KBM-7 (cell line): ENCODE results near the gene INSIG2.
"Not testable (repeated sequence)": the region's sequence is repeated elsewhere in the genome, so short reads cannot be mapped to it uniquely, and the experiment has no call there.

ENCODE experiments used
- DNase-seq: peaks from one replicate; pipeline ENCODE4 v3.0.0-alpha.2; 2015
- in situ Hi-C: fragments of 300-500 bp; cut with MboI; formaldehyde crosslinking; loops from 2 replicates; pipeline ENCODE4 v1.14.3; 2020; ENCODE audit warnings: low sequenced_read_pairs, low pct_unique_long_range_greater_than_20kb, mixed read lengths

INSIG2 gene

DNA sequence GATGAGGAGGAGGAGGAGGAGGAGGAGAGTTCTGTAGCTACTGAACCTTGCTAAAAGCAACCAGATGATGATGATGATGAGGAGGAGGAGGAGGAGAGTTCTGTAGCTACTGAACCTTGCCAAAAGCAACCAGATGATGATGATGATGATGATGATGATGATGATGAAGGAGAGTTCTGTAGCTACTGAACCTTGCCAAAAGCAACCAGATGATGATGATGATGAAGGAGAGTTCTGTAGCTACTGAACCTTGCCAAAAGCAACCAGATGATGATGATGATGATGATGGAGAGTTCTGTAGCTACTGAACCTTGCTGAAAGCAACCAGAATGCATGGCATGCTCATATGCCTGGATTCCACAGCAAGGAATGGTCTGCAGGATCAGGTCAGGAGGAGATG lies 5.8 kb downstream of the INSIG2 start:
- not testable (repeated sequence) for DNase-seq

DNA sequence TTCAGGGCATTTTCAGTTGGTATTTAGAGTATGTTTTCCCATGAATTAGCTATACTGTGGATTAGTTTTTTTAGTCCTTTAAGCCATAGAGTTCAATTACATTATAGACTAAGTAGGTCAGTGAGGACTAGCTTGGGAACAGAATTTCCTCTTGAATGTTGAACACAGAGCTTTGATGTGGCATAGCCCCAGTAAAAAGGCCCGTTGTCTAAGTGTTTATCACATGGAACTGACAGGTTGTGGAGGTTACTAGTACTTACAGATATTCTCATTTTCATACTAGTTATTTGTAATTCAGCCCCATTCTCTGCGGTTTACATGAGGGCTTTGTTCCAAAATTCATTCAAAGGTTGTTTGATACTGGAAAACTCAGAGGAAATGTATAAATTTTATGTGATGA lies 6.2 kb downstream of the INSIG2 start:
- in situ Hi-C loops, result no loop called here
- DNase-seq, result no peak

More for the DNA sequence above, 5.8 kb downstream of the INSIG2 start:
- in situ Hi-C loops, result not testable (repeated sequence)

DNA sequence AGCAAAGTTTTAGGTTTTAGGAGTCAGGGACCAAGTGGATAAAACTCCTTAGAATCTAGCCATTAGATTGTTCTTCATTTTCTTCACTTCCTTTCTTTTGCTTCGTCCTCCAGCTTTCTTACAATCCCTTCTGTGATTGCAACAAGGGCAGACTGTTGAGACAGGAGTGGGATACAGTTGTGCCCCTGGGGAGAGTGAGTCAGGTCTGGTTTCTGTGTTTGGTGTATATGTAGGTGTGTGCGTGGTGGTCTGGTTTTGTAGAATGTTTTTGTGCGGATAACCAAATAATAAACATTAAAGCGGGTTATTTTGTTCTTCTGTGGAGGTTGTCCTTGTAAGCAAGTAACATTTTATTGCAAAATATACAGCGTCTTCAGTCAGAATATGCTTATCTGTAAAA lies 7.3 kb downstream of the INSIG2 start:
- in situ Hi-C loops, result no loop called here

DNA sequence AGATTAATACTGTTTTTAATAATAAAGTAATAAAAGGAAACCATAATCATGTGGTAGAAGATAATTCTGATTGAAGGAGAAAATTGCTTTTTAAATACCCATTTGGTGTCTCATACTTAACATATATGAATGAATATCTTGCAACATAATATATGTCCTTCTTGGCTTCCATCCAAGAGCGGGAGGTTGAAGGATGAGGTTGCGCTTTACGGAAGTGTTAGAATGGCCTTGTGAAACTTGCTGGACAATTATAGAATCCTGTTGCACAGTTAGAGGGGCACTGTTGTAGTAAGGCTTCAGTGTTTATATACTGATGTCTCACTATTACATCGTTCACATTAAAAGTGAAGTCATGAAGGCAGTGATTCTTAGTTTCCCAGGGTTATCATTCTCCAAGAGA lies 9.4 kb downstream of the INSIG2 start:
- in situ Hi-C loops, result no loop called here
- no peak for DNase-seq

More for the DNA sequence above, 7.3 kb downstream of the INSIG2 start:
- DNase-seq, result no peak

DNA sequence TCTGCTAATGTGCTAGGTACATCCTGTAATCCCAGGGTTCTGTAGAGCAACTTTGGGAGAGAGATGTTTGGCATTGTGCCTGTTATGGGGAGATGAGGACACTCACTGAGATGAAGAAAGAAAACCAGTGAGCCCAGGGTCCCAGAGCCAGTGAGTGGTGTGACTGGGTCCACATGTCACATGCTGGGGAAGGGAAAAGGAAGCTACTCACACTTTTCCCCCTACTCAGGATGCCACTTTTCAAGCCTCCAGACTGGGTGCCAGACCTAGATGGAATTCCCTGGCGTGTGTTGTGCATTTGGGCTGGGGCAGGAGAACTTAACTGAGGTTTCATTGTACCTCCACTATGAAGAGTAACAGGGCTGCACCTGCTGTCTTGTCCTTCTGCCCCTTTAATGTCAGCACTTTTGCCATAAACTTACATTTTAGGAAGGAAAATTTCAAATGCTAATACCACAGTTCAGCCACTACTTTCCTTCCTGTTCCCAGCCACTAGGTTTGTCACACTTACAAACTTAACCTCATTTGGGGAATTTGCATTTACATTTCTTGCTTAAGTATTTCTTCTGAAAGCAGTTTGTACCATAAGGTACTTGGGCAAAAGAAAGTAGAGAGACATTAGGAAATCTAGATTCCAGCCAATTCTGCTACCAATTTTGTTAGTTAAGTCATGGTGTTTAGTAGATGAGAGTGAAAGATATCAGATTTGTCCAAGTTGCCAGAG lies 10.2 kb downstream of the INSIG2 start:
- in situ Hi-C loops, result no loop called here
- no peak for DNase-seq

DNA sequence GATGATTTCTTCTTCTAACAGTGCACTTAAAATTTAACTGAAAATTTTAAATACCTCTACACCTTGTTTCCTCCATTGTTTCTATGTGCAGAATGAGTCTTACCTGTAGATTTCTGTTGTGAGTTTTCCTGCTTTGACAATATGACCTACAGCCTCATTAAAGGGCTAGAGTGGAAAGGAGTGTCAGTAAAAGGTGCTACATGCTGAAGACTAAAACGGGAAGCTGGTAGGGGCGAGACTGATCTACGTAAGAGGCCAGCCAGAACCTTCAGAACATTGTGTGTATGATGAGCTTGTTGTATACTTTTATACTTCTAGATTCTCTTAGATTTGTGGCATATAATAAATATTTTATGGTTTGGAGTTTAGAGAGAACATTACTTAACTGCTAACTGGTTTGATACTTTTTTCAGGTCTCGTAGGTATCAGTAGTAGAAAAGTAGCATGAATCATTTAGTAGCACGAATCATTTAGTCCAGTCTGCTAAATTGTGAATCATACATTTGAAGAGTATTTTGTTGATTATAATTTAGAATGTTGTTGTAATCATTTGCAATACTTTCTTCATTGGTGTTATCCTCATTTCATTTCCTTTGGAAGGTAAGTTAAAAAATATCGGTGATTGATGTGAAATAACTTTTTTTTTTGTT lies 14.3 kb downstream of the INSIG2 start:
- no peak for DNase-seq
- in situ Hi-C loops, result no loop called here

DNA sequence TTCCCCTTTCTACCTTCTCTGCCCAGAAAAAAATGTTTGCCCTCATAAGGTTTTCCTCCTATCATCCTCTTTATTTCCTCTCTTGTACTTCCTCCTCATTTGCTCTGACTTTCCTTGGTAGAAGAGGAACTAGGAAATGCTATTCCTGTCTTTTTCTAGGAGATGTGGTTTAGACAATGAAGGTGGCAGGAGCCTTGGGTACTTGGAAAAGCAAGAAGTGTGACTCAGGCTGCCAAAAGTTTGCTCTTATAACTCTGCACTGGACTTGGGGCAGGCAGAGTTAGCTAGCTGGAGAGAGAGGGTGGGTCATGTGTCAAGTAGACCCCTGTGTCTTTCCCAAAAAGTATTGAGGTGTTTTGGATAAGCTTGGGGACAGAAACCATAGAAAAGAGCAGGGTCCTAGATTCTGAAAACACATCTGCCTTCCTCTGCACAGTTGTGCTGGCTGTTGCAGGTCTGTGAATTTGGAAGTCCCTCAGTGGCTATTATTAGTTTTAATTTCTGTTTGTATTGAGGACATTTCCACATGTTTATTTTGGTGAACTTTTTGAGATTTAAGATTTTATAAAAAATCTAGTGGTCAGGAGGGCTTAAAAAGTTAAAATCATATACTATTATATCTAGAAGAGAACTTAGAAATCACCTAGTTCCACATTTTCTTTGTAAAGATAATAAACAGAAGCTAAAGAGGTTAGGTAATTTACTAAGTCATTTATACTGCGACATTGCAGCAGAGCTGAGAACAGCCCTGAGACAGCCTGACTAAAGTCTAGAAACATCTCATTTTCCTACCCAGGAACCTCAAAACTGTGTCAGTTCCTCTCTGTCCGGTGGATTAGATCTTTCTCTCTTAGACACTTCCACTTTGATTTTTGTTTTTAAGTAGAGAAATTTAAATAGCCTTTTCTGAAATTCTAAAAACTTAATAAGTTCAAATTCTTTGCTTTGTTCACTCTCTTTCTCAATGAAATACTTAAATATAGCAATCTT lies 16.0 kb downstream of the INSIG2 start:
- DNase-seq, result no peak
- in situ Hi-C loops, result no loop called here

DNA sequence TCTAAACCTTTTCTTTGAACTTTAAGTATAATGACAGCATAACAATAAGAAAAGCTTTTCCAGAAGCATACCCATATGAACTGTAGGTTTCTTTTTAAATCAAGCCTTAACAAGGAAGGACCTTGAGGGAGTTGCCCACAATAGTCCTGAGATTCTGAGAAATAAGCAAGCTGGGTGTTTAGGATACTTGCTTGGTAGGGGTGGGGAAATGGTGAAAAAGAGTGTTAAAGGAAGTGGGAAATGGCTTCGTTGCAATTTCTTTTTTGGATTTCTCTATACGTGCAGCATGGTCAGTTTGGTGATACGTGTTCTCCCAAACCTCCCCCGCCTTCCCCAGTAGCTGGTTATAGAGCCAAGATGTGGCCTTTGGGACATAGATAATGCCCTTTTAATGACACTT lies 17.2 kb downstream of the INSIG2 start:
- no peak for DNase-seq
- in situ Hi-C loops, result no loop called here

DNA sequence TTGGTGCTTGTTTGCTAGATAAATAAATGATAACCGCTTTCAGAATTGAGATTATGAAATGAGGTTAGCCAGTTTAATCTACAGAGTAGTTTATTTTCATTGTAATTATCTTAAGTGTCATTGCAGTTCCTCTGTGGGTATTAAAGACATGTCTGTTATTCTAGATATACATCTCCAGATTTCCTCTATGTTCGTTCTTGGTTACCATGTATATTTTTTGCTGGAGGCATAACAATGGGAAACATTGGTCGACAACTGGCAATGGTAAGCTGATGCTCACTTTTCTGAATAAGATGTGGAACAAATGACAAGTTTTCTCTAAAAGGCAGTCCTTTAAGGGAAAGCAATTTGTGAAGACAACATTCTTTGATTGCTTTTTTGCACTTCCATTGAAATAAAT lies 18.7 kb downstream of the INSIG2 start:
- in situ Hi-C loops, result no loop called here
- DNase-seq, result no peak

DNA sequence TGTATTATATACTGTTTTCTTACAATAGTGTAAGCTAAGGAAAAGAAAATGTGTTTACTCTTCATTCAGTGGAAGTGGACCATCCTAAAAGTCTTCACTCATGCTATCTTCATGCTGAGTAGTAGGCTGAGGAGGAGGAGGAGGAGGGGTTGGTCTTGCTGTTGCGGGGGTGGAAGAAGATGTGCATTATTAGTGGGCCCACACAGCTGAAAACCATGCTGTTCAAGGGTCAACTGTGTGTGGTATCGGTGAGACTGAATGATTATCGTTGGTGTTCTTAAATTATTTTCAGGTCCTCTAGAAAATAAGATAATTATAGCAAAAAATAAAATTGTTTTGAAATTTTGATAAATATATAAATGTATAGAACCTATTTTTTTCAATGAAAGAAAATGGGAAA lies 22.0 kb downstream of the INSIG2 start:
- DNase-seq, result no peak
- in situ Hi-C loops, result no loop called here

DNA sequence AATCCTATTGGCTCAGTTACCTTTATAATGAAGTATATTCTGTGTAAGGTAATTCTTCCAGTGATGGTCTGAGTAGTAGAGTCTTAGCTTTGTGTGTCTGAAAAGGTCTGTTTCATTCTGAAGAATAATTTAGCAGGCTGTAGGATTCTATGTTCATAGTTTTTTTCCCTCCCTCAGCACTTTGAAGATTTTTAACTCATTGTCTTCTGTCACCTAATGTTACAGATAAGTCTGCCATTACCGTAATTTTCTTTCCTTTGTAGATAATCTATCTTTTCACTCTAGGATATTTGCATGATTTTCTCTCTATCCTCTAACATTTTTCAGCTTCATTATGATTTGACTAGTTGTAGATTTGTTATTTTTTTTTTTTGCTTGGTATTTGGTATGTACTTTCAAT lies 22.7 kb downstream of the INSIG2 start:
- DNase-seq, result no peak
- in situ Hi-C loops, result no loop called here

DNA sequence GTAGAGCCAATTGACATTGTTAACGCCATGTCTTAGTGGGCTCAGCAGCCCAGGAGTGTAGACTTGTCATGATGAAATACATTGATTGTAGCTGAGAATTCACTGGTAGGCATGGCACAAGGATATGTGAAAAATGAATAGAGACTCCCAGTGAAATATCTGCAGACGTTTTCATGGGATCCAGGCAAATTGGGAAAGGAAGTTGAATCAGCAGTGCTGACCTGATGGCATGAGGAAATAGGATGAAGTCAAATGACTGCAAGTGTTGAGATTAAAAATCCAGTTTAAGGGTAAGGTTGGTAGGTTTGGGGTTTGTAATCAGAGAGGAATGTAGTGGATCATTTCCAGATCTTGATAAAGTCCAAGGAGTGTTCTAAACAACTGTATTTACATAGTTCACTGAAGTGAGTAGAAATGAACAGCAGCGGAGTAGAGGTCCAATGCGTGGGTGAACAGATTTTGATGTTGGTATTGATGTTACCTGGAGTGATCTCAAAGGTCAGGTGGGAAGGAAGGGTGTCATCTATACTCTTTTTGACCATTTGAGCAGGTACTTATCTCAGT lies 24.6 kb downstream of the INSIG2 start:
- in situ Hi-C loops, result no loop called here
- no peak for DNase-seq

DNA sequence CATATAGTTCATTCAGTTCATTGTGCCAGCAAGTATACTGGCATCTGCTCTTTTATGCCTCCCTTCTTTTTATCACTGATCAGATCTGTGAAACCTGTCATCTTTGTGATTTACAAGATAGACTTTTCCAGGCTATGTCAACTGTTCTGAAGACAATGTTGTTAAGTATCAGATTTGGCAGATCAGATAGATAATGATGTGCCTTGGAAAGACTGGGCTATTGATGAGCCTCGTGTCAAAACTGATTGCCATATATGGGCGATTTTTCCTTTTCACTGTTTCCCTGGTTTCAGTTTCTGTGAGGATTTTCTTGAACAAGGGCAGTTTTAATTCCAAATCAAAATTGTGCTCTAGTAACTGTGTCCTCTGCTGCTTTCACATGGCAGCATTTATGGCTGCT lies 26.6 kb downstream of the INSIG2 start:
- no peak for DNase-seq
- in situ Hi-C loops, result no loop called here

DNA sequence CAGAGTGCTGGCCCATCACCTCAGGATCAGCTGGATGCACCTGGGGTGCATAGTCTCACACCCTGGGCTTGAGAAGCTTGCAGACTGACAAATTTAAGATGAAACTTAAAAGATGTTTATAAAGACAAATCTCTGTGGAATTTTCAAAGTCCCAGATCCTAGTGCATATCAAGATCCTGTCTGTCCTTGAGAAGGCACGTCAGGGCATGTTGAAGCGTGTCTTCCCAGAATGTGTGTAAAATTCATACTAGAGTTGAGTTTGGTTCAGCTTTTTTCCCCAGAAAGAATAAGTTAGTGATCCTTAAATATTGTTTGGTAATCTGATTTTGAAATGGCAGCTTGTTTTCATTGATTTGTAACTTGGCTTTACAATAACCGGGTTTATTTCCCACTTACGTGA lies 27.5 kb downstream of the INSIG2 start:
- in situ Hi-C loops, result no loop called here

DNA sequence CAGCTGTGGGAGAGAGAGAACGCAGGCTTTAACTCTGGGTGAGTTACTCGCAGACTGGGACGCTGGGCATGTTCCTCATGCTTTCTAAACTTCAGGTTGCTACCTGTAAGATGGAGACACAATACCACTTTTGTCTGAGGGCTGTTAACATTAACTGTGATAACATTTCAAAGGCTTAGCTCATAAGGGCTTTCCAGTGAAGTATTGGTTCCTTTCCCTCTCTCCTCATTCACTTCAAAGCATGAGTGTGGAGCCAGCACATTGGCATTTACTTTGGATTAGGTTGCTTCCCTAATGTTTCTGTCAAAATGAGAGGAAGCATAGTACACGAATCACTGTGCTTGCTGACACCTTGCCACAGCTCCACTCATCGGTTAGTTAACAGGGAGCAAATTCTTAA lies 30.2 kb downstream of the INSIG2 start:
- no peak for DNase-seq
- in situ Hi-C loops, result no loop called here

More for the DNA sequence above, 27.5 kb downstream of the INSIG2 start:
- no peak for DNase-seq

DNA sequence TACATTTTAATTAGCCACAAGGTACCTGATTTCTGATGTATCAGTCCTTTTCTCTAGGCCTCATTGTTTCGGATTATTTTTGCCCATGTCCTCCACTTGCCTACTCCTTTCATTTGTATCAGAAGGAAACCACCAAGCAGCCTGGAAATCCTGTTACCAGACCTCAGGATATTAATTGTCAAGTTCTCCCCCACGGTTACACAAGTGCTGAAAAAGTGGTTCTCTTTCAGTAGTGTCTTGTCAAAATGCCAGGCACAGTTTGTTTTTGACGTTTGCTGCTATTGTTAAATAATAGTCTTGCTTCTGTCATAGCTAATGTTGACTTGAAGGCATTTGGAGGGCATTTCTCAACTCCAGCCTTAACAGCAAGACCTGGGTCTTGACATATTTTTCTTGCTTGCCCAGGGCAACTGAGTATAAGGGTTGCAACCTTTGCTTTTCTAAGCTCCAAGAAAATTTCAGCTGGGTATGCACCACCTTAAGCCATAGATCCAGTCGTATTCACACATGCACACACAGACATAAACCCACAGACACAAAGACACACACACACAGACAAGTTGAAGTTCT lies 31.0 kb downstream of the INSIG2 start:
- DNase-seq, result no peak
- in situ Hi-C loops, result no loop called here

DNA sequence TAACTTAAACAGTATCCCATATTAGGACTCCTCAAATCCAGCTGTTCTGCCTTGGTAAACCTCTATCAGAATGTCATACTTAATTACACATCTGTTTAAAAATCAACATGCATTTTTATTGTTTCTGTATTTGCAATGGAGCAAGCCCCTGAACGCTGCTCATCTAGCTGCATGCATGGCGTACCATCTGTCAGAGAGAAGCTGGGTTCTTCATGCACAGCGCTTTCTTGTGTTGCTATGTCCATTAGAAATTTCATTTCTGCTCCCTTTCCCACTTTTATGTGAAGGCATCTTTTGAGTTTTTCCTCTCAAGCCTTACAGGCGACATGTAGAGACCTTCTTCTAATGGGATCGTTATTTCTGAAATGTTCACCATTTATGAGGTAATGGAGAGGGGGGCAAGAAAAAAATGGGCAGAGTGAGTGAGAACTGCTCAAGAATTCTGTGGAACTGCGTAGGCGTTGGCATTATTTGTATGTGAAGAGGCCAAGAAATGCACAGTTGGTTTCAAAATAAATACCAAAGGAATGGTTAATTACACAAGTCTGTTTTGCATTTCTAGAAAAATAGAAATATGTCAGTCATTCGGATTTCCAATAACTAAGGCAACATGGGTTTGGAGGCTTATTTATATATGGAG lies 31.6 kb downstream of the INSIG2 start:
- in situ Hi-C loops, result no loop called here

DNA sequence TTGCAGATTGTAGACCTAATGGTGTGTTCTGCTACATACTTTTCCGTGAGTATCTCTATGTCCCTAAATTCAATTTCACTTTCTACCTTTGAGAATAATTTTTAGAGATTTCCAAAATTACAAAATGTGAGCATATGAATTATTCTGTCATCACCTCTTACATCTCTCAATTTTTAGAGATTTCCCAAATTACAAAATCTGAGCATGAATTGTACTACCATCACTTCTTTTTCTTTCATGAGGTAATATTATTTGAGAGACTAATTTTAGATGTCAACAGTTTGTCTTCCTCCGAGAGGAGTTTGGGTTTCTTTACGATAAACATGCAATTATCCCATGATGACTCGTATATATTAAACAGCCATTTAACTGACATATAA lies 32.1 kb downstream of the INSIG2 start:
- DNase-seq, result no peak
- in situ Hi-C loops, result no loop called here

More for the DNA sequence above, 31.6 kb downstream of the INSIG2 start:
- no peak for DNase-seq

DNA sequence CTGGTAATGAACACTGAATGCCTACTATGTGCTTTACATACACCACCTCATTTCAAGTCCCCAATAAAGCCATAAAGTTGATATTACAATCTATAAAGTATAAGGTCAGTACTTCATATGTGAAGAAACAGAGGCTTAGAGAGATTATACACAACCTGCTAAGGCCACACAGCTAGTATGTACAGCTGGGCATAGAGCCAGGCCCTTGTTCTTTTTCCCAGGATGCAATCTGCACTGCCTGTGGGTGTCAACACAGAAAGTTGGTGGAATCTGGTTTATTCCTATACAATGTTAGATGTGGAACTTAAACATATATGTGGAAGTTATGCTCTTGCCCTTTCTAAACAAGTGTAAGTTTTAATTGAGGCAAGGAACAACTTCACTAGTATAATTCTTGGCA lies 32.8 kb downstream of the INSIG2 start:
- in situ Hi-C loops, result no loop called here
- no peak for DNase-seq
